ENCODE data around the gene HOXD1. TPM values are rescaled to one million over a fixed set of nuclear protein-coding genes. Genes with fewer than 3 reads are reported as not detected.
A peak's percentile ranks its signal among the peaks of the same experiment; 100 is the strongest.

HOXD1 gene
- total RNA-seq, 1 donor from 2014 or later, result 4.6 TPM

DNA sequence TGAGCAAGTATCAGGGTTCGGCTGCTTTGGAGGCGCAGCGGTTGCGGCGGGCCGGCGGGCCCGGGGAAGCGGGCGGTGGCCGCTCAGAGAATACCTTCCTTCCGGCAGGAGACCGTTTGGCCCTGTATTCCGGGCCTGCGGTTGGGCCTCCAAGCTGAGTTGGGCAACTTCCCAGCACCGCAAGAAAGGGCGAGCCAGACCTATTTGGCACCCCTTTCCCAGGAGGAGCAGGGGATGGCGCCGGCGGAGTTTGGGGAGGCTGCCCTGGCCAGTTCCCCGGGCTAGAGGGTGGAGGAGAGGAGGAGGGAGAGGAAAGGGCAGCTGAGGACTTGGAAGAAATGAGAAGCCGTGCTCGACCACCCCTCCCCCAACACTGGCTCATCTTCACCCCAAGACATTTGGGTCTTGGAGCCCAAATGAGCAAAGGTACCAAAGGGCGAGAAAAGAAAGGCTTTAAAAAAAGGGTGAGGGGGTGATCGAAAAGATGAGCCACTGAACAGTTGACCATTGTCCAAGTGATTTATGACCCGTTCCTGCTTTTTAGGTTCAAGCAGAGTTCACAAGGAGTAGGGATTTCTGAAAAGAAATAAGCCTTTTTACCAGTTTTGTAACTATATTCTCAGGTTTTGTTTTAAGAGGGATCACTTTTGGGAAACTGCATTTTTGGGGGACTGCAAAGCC lies 23.0 kb upstream of the HOXD1 start:
- no peak for DNase-seq (ENCODE audit: low read depth in 2 of 2)

DNA sequence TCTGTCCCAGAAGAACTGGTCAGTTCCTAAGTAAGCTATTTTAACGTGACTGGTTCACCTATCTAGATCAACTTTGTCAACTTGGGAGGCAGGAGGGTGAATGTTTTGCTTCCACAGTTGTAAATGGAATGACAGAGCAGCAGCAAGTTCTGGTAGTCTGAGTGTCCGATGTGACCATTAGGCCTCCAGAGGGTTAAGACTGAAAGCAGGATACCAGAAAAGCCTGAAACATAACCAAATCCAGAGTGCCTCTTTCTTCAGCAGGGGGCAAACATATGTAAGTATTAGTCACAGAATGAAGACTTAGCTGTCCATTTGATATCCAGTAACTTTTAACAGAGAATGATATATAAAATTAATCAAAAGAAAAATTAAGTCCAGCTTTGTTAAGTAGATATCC lies 22.2 kb upstream of the HOXD1 start:
- DNase-seq (ENCODE audit: low read depth in 2 of 2), result no peak

DNA sequence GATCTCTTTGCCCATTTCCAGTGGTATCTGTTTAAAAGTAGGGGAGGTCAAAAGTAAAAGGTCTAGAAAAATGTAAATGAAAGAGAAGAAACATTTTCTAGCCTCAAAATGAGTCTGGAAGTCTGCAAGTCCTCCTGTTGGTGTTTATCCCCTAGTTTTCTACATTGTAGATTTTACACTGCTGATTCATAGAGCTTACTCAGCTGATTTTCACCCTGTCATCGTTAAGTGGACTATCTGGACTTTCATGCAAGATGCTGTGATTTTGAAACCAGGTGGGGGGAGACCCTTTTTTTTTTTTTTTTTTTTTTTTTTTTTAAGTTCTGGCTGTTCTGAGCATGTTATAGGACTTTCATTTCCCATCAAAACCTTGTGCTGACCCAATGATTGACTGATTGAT lies 21.1 kb upstream of the HOXD1 start:
- DNase-seq (ENCODE audit: low read depth in 2 of 2), result no peak

- DNase-seq (ENCODE audit: low read depth in 2 of 2), result no peak
Measured at GRCh38 chr2:176169181-176169580, 19.3 kb upstream of the HOXD1 start.

- DNase-seq (ENCODE audit: low read depth in 2 of 2), result no peak
Measured at GRCh38 chr2:176169711-176170110, 18.8 kb upstream of the HOXD1 start.

- DNase-seq (ENCODE audit: low read depth in 2 of 2), result no peak
Measured at GRCh38 chr2:176170602-176171305, 17.7 kb upstream of the HOXD1 start.

- peak in 1 of 2 donors; percentile 29 for DNase-seq (ENCODE audit: low read depth in 2 of 2)
Measured at GRCh38 chr2:176171351-176172006, 17.0 kb upstream of the HOXD1 start.

DNA sequence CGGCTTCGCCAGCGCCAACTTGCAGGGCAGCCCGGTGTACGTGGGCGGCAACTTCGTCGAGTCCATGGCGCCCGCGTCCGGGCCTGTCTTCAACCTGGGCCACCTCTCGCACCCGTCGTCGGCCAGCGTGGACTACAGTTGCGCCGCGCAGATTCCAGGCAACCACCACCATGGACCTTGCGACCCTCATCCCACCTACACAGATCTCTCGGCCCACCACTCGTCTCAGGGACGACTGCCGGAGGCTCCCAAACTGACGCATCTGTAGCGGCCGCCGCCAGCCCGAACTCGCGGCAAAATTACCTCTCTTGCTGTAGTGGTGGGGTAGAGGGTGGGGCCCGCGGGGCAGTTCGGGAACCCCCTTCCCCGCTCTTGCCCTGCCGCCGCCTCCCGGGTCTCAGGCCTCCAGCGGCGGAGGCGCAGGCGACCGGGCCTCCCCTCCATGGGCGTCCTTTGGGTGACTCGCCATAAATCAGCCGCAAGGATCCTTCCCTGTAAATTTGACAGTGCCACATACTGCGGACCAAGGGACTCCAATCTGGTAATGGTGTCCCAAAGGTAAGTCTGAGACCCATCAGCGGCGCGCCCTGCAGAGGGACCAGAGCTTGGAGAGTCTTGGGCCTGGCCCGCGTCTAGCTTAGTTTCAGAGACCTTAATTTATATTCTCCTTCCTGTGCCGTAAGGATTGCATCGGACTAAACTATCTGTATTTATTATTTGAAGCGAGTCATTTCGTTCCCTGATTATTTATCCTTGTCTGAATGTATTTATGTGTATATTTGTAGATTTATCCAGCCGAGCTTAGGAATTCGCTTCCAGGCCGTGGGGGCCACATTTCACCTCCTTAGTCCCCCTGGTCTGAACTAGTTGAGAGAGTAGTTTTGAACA lies 16.2 kb upstream of the HOXD1 start:
- no peak for DNase-seq (ENCODE audit: low read depth in 2 of 2)

GRCh38 chr2:176172895-176173566 lies 15.4 kb upstream of the HOXD1 start:
- DNase-seq (ENCODE audit: low read depth in 2 of 2), result no peak

DNA sequence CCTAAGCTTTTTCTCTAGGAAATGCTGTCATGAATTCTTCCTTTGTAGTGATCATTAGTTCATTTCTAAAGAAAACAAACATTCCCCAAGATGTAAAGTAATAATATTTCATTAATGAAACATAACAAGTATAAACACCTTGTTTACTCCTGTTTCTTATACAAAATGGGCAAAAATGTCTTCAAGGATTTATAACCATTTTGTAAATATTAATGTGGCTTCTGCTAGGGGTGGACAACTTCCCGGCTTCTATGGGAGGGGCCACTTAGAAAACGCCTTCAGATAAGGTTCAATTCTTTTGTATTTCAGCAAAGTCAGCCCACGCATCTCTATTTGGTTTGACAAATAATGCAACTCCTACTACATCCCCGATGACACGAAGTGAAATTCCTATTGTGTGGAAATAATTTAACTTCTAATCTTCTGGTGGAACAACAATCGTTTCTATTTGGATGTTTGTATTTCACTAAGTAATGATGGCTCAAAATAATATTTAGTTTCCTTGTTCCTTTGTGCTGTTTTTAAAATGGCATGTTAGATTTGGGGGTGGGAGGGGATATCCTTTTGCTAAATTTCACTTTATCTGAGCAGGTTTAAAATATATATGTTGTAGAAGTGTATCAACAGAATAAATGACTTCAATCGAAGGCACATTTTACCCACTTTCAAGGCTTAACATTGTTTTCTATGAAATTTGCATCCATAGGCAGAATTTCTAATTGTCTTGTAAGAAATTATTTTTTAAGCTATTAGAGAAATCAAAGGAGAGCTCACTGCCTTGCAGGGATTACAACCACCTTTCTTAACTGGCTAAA lies 14.7 kb upstream of the HOXD1 start:
- DNase-seq (ENCODE audit: low read depth in 2 of 2), result no peak

GRCh38 chr2:176174382-176174823 lies 14.1 kb upstream of the HOXD1 start:
- DNase-seq (ENCODE audit: low read depth in 2 of 2), result no peak

GRCh38 chr2:176174824-176175708 lies 13.4 kb upstream of the HOXD1 start:
- no peak for DNase-seq (ENCODE audit: low read depth in 2 of 2)

GRCh38 chr2:176175709-176176607 lies 12.5 kb upstream of the HOXD1 start:
- no peak for DNase-seq (ENCODE audit: low read depth in 2 of 2)

DNA sequence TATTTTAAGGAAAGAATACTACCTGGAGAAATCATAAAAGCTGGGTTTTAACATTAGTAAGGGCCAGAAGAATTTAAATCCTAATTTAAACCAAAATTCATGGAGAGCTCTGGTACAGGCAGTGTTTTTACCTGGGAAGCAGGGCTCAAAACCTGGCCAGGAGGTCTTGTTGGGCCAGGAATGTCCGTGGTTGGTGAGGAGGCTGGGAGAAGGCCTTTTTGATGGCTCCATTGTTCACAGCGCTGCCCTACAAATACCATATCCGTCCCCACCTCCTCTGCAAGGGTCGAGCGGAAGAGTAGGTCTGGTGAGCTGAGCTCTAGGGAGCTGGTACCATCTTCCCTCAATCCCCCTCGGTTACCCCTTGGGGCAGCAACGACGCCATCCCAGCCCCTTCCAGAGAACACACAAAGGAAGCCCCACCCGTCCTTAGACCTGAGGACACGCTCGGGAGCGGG lies 10.9 kb upstream of the HOXD1 start:
- DNase-seq (ENCODE audit: low read depth in 2 of 2), result peak in 1 of 2 donors; percentile 59

- DNase-seq (ENCODE audit: low read depth in 2 of 2), result peak in 1 of 2 donors; percentile 69
Measured at GRCh38 chr2:176178038-176178756, 10.3 kb upstream of the HOXD1 start.

- DNase-seq (ENCODE audit: low read depth in 2 of 2), result peak; percentile 48 to 87
Measured at GRCh38 chr2:176178757-176179295, 9.6 kb upstream of the HOXD1 start.

DNA sequence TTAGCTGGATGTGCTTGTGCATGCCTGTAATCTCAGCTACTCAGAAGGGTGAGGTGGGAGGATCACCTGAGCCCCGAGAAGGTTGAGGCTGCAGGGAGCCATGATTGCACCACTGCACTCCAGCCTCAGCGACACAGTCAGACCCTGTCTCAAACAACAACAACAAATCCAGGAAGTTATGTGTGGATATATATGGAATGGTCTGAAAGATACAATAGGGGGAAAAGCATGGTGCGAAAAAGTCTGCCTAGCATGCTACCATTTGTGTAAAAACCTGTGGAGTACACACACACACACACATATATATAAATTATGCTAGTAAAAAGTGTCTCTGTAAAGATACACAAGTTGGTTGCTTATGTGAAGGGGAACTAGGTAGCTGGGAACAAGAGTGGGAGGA lies 6.9 kb upstream of the HOXD1 start:
- DNase-seq (ENCODE audit: low read depth in 2 of 2), result peak in 1 of 2 donors; percentile 75

All from dermis microvascular lymphatic vessel endothelial cell (primary cell).